HG02678 (cell line): ENCODE measurements around the gene TMEM61.

Experiments
- ATAC-seq: cut with Tn5 transposase; IDR thresholded peaks from one replicate; pipeline ENCODE4 v1.9.1; 2021; ENCODE audit warnings: mild to moderate bottlenecking, moderate library complexity; ENCODE audit not compliant: unreplicated experiment

Gene TMEM61

DNA sequence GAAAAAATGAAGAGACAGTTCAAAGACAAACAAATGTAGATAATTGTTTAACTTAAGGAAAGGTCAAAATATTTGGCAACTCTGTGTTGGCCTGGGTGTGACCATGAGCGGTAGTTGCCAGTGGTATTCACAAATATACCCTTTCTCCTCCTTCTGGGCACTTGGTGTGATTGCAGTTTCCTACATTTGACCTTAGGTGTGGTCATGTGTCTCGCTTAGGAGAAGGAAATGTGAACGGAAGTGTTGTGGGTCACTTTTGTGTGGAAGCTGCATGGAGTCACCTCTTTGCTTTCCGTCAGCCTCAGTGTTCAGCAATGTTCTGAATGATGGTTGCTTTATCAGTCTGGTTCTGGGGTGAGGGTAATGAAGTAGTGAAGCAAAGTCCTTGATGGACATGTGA is 55.5 kb downstream of the TMEM61 start:
- ATAC-seq = no peak

GRCh38 chr1:55037733-55038551 is 57.5 kb downstream of the TMEM61 start:
- ATAC-seq = no peak

GRCh38 chr1:55038552-55038838 is 58.1 kb downstream of the TMEM61 start:
- no peak for ATAC-seq

- no peak for ATAC-seq
These were observed 58.5 kb downstream of the TMEM61 start for GRCh38 chr1:55038974-55039341.

- ATAC-seq = no peak
These were observed 59.1 kb downstream of the TMEM61 start, which contains the start of gene PCSK9 for GRCh38 chr1:55039342-55040082. Gene PCSK9 (plus strand): TSS chr1:55039548. CDS start chr1:55039838, 290 bp downstream.

GRCh38 chr1:55040083-55040932 is 59.9 kb downstream of the TMEM61 start:
- no peak for ATAC-seq

DNA sequence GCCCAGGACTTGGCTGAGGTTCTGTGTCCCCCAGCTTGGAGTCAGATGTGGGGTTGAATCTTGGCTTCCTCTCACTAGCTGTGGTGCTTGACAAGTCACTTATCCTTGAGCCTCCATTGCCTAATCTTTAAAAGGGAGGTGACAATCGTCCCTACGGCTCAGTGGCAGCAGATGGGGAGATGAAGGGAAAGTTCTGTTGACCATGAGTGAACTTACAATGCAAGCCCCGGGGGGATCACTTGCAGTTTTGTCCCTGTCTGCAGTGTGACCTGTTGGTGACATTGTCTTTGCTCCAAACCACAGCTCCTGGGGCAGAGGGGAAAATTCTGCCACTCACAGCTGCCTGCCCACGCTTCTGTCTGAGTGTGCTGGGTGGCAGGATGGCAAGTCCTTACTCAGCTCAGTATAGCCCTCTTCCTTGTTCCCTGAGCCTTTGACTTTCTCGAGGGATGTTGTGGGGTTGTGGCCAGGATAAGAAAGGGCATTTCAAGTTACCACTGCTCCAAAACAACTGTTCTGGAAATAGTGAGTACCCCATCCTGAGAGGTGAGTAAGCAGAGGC is 60.6 kb downstream of the TMEM61 start:
- no peak for ATAC-seq

- ATAC-seq = no peak
These were observed 61.2 kb downstream of the TMEM61 start for GRCh38 chr1:55041613-55042012.
